Measurements from ENCODE around the gene C20orf204. TPM values are rescaled to one million over a fixed set of nuclear protein-coding genes. Genes with fewer than 3 reads are reported as not detected.

Gene C20orf204
- total and polyA plus RNA-seq, 2 of the 4 experiments (the other 2 are of a cell fraction): 0.09 to 0.18 TPM

GRCh38 chr20:64021124-64021975 is 14.6 kb upstream of the C20orf204 start:
- H2BK5ac ChIP-seq (ENCODE audit: low read depth, low read length, poor library complexity, severe bottlenecking): no peak overlapping the region
- no peak overlapping the region for H2BK15ac ChIP-seq (ENCODE audit: low read depth, low read length)
- no peak overlapping the region for H2BK20ac ChIP-seq (ENCODE audit: low read depth, low read length)
- no peak for DNase-seq
- no peak overlapping the region for H4K91ac ChIP-seq (ENCODE audit: insufficient read depth, low read depth, low read length)
- peaks cover 16% of the 10 kb centered on the region for H4K20me1 ChIP-seq (ENCODE audit: insufficient read depth, low read length)
- H2AFZ ChIP-seq (replicated peaks; ENCODE audit: low read length, poor library complexity): no peak overlapping the region
- H3K36me3 ChIP-seq (ENCODE audit: control insufficient read depth, insufficient read depth, low read length): peaks cover 63% of the 10 kb centered on the region
- WGBS, 2 experiments (ENCODE audit: extremely low coverage in 2 of 2, insufficient read length in 1 of 2): 98% methylated on average over 22 of the region's 36 CpGs; no CpG with 5 or more reads in 1 of the 2 experiments
- H4K8ac ChIP-seq (ENCODE audit: low read depth in 2 of 2, low read length in 2 of 2): no peak overlapping the region
- H3K18ac ChIP-seq (ENCODE audit: low read depth, low read length): no peak overlapping the region
- H2BK120ac ChIP-seq (ENCODE audit: low read depth, low read length): no peak overlapping the region
- no peak overlapping the region for H3K4me3 ChIP-seq (ENCODE audit: insufficient read depth, low read depth, low read length)
- H3K4me2 ChIP-seq (ENCODE audit: low read depth, low read length): no peak overlapping the region
- H3K27me3 ChIP-seq (ENCODE audit: control insufficient read depth, insufficient read depth, low read length): no peaks in the 10 kb centered on the region
- H3K9ac ChIP-seq (ENCODE audit: low read depth, low read length): no peak overlapping the region
- intact Hi-C loops (cut with micrococcal nuclease): no loop called here
- H3K14ac ChIP-seq (replicated peaks; ENCODE audit: low read depth, low read length): no peak overlapping the region
- H3K9me1 ChIP-seq (ENCODE audit: insufficient read depth, low read length): peaks cover 4% of the 10 kb centered on the region; the same call in 1 of the 2 replicates
- H3K23ac ChIP-seq (ENCODE audit: low read depth, low read length): no peak overlapping the region
- no peak overlapping the region for H3K56ac ChIP-seq (ENCODE audit: extremely low read depth, insufficient read depth, low read length)
- H3K4ac ChIP-seq (ENCODE audit: low read depth, low read length): no peak overlapping the region
- POLR2A ChIA-PET (ENCODE audit: unreplicated experiment): no interaction called here
- no peaks in the 10 kb centered on the region for H3K4me1 ChIP-seq (ENCODE audit: control insufficient read depth, insufficient read depth, low read length)
- H2AK9ac ChIP-seq (replicated peaks; ENCODE audit: low read depth, low read length, poor library complexity): no peak overlapping the region
- CTCF ChIA-PET: no interaction called here
- peaks cover 14 to 19% of the 10 kb centered on the region in 2 experiments; a peak in 3 of 4 replicates for H3K79me1 ChIP-seq (ENCODE audit: low read depth in 1 of 2, low read length in 2 of 2)
- H3K27ac ChIP-seq (ENCODE audit: insufficient read depth, low read length): no peak overlapping the region
- H4K5ac ChIP-seq (ENCODE audit: low read depth, low read length): no peak overlapping the region
- dilution Hi-C loops (cut with HindIII; ENCODE audit: low sequenced_read_pairs, unreplicated experiment): no loop called here
- no peak for ATAC-seq (ENCODE audit: low read depth)
- H3K9me3 ChIP-seq (ENCODE audit: control insufficient read depth, insufficient read depth, low read length): no peaks in the 10 kb centered on the region
- in situ Hi-C loops (cut with MboI; ENCODE audit: low sequenced_read_pairs): no loop called here
- no peak overlapping the region for H2AK5ac ChIP-seq (ENCODE audit: low read depth, low read length)
- no TSS peak for BruUV-seq (replicated peaks)
- no peak for TF ChIP-seq SMC3 (IDR thresholded peaks at IDR 0.05; ENCODE audit: low read depth, low read length)
- TF ChIP-seq FOS (IDR thresholded peaks at IDR 0.05; ENCODE audit: low read depth, low read length): no peak
- TF ChIP-seq ELK1 (IDR thresholded peaks at IDR 0.05; ENCODE audit: borderline replicate concordance, low read depth, low read length): no peak
- no peak for TF ChIP-seq NFE2L2 (IDR thresholded peaks at IDR 0.05; ENCODE audit: low read depth, low read length)
- TF ChIP-seq BHLHE40 (IDR thresholded peaks at IDR 0.05; ENCODE audit: low read depth, low read length): no peak
- TF ChIP-seq POLR2A (IDR thresholded peaks at IDR 0.05; ENCODE audit: low read depth, low read length): no peak
- no peak for TF ChIP-seq MAZ (IDR thresholded peaks at IDR 0.05; ENCODE audit: borderline replicate concordance, low read depth, low read length)
- no peak for TF ChIP-seq RCOR1 (IDR thresholded peaks at IDR 0.05; ENCODE audit: insufficient replicate concordance, low read length)
- TF ChIP-seq USF2 (IDR thresholded peaks at IDR 0.05; ENCODE audit: low read depth, low read length): no peak
- TF ChIP-seq RFX5 (IDR thresholded peaks at IDR 0.05; ENCODE audit: low read depth, low read length): no peak
- no peak for TF ChIP-seq MAFK (IDR thresholded peaks at IDR 0.05; ENCODE audit: low read depth, low read length)
- TF ChIP-seq CTCF (conservative IDR thresholded peaks at IDR 0.05; ENCODE audit: low read depth, low read length): no peak
- no peak for TF ChIP-seq RAD21 (IDR thresholded peaks at IDR 0.05; ENCODE audit: low read length)
- TF ChIP-seq CHD1 (IDR thresholded peaks at IDR 0.05; ENCODE audit: low read depth, low read length): no peak
- TF ChIP-seq CEBPB (IDR thresholded peaks at IDR 0.05; ENCODE audit: low read depth, low read length): no peak

All from IMR-90 (cell line).